Nephron progenitor cell (in vitro differentiated cells): ENCODE data around the gene STXBP3.

Experiments
- DNase-seq: peaks from one replicate; pipeline ENCODE4 v3.0.0; 2021
- H3K27ac Mint-ChIP-seq: 2 replicates; pipeline ENCODE4 v1.8.0; 2021; ENCODE audit warnings: mild to moderate bottlenecking, moderate library complexity, mixed read lengths
- H3K27me3 Mint-ChIP-seq: 2 replicates; pipeline ENCODE4 v1.8.0; 2021; ENCODE audit warnings: mild to moderate bottlenecking, low read depth, mixed read lengths; ENCODE audit not compliant: poor library complexity
- H3K36me3 Mint-ChIP-seq: 2 replicates; pipeline ENCODE4 v1.8.0; 2021; ENCODE audit warnings: low read depth, mixed read lengths
- H3K4me1 Mint-ChIP-seq: 2 replicates; pipeline ENCODE4 v1.8.0; 2021; ENCODE audit warnings: mixed read lengths
- H3K4me3 Mint-ChIP-seq: 2 replicates; pipeline ENCODE4 v1.8.0; 2021; ENCODE audit warnings: mild to moderate bottlenecking, moderate library complexity, mixed read lengths
- H3K9me3 Mint-ChIP-seq: 2 replicates; pipeline ENCODE4 v1.8.0; 2021; ENCODE audit warnings: mild to moderate bottlenecking, moderate library complexity, mixed read lengths
- CTCF ChIP-seq: fragments of 200-600 bp; sonication (generic); IDR thresholded peaks from 2 replicates; pipeline ENCODE4 v1.5.0; 2021; ENCODE audit warnings: antibody characterized with exemption

The STXBP3 gene

GRCh38 chr1:108747171-108747850 lies 837 bp downstream of the STXBP3 start:
- no peak for TF ChIP-seq CTCF
- H3K9me3 Mint-ChIP-seq: peaks cover 3% of the 10 kb centered on the region
- peak; percentile 68 for DNase-seq
- peak overlapping the region; percentile 96 for H3K4me3 Mint-ChIP-seq
- H3K27ac Mint-ChIP-seq: peak overlapping the region; percentile 99
- H3K27me3 Mint-ChIP-seq: peaks cover 3% of the 10 kb centered on the region
- peaks cover 27% of the 10 kb centered on the region for H3K4me1 Mint-ChIP-seq
- peaks cover 23% of the 10 kb centered on the region for H3K36me3 Mint-ChIP-seq

GRCh38 chr1:108747898-108748297 lies 1.4 kb downstream of the STXBP3 start:
- H3K4me3 Mint-ChIP-seq: peak overlapping the region; percentile 96
- peaks cover 28% of the 10 kb centered on the region for H3K36me3 Mint-ChIP-seq
- H3K27ac Mint-ChIP-seq: no peak overlapping the region
- H3K4me1 Mint-ChIP-seq: peaks cover 22% of the 10 kb centered on the region
- peaks cover 3% of the 10 kb centered on the region for H3K9me3 Mint-ChIP-seq
- no peak for DNase-seq
- no peak for TF ChIP-seq CTCF
- H3K27me3 Mint-ChIP-seq: peaks cover 3% of the 10 kb centered on the region

- H3K27me3 Mint-ChIP-seq: peaks cover 3% of the 10 kb centered on the region
- peak overlapping the region; percentile 1 for H3K4me3 Mint-ChIP-seq
- H3K9me3 Mint-ChIP-seq: peaks cover 3% of the 10 kb centered on the region
- DNase-seq: no peak
- peaks cover 22% of the 10 kb centered on the region for H3K4me1 Mint-ChIP-seq
- H3K36me3 Mint-ChIP-seq: peaks cover 34% of the 10 kb centered on the region
- TF ChIP-seq CTCF: no peak
- no peak overlapping the region for H3K27ac Mint-ChIP-seq
Observed at GRCh38 chr1:108749081-108749480, 2.6 kb downstream of the STXBP3 start.

GRCh38 chr1:108750476-108751181 lies 4.2 kb downstream of the STXBP3 start:
- TF ChIP-seq CTCF: no peak
- Mint-ChIP-seq H3K4me1 (peaks cover 22% of the 10 kb centered on the region), H3K4me3 (no peak overlapping the region), H3K27ac (peak overlapping the region; percentile 60), H3K9me3 (peaks cover 3% of the 10 kb centered on the region), H3K27me3 (peaks cover 3% of the 10 kb centered on the region), H3K36me3 (peaks cover 39% of the 10 kb centered on the region)
- DNase-seq: no peak

GRCh38 chr1:108753363-108753762 lies 6.9 kb downstream of the STXBP3 start:
- no peak for TF ChIP-seq CTCF
- no peaks in the 10 kb centered on the region for H3K27me3 Mint-ChIP-seq
- H3K36me3 Mint-ChIP-seq: peaks cover 49% of the 10 kb centered on the region
- no peak overlapping the region for H3K27ac Mint-ChIP-seq
- H3K4me1 Mint-ChIP-seq: peaks cover 11% of the 10 kb centered on the region
- DNase-seq: no peak
- no peaks in the 10 kb centered on the region for H3K9me3 Mint-ChIP-seq
- H3K4me3 Mint-ChIP-seq: no peak overlapping the region
